Omental fat pad (tissue), 4 donors: ENCODE data around the gene MEN1. TPM values are rescaled to one million over a fixed set of nuclear protein-coding genes. Genes with fewer than 3 reads are reported as not detected.

ENCODE experiments used
- ATAC-seq: fragments of 150-250 bp; one replicate; pipeline ENCODE4 v1.9.1; 2016; ENCODE audit warnings: mild to moderate bottlenecking, moderate library complexity; ENCODE audit not compliant: low FRiP score
- DNase-seq: peaks from one replicate; pipeline ENCODE4 v3.0.0-alpha.2; 2019; ENCODE audit warnings: low spot score
- total RNA-seq, 4 donors: library from RNA; depleted of rRNA; stranded (reverse); fragments of >200 nt; gene quantifications; one replicate each; pipeline ENCODE4 v1.1.0, GENCODE V29; 2016
- TF ChIP-seq, protein P1 (sequence below), 3 donors: fragments of 450-650 bp; IDR thresholded peaks; one replicate each; pipeline ENCODE4 v1.5.1; 2016 to 2017; ENCODE audit warnings: antibody characterized with exemption in 3 of 3, mild to moderate bottlenecking in 3 of 3, moderate library complexity in 2 of 3

Gene MEN1
- total RNA-seq, 4 donors from 2014 or later = 7.3 to 20.2 (median 12.2) TPM

DNA sequence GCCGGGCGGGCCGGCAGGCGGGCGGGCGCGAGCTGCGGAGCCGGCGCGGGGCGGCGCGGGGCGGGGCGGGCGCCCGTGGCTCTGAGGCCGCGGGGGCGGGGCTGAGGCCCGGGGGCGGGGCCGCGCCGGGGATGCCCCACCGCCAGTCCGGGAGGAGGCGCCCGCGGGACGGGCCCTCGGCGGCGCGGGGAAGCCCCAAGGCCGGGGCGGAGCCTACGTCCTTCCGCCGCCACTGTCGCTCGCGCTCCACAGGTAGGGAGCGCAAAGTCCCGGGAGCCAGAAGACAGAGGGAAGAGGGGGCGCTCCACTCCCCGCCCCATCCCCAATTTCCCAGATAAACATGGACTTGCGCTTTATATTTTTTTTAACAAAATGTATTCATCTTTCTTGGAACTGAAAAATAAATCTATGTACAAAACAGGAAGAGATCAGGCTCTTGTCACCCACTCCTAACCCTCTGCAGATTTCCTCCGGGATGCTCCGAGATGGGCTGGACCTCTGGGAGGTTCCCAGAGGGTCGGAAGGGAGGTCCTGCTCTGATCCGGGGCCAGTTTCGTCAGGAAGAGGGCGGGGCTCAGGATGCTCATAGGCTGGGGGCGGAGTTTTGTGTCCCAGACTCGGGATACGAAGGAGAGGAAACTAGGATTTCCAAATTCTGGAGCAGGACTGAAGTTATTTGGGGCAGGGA lies 7.0 kb downstream of the MEN1 start, which contains the start of gene MAP4K2:
Gene MAP4K2, minus strand, starts transcription at position 57 of the 688 bp plus-strand sequence. CDS start 65 bp downstream, outside the sequence.
- ATAC-seq (peak; percentile 87), DNase-seq (peak; percentile 80)
- TF ChIP-seq, protein P1, sequence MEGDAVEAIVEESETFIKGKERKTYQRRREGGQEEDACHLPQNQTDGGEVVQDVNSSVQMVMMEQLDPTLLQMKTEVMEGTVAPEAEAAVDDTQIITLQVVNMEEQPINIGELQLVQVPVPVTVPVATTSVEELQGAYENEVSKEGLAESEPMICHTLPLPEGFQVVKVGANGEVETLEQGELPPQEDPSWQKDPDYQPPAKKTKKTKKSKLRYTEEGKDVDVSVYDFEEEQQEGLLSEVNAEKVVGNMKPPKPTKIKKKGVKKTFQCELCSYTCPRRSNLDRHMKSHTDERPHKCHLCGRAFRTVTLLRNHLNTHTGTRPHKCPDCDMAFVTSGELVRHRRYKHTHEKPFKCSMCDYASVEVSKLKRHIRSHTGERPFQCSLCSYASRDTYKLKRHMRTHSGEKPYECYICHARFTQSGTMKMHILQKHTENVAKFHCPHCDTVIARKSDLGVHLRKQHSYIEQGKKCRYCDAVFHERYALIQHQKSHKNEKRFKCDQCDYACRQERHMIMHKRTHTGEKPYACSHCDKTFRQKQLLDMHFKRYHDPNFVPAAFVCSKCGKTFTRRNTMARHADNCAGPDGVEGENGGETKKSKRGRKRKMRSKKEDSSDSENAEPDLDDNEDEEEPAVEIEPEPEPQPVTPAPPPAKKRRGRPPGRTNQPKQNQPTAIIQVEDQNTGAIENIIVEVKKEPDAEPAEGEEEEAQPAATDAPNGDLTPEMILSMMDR (IDR thresholded peaks at IDR 0.05) = no peak

DNA sequence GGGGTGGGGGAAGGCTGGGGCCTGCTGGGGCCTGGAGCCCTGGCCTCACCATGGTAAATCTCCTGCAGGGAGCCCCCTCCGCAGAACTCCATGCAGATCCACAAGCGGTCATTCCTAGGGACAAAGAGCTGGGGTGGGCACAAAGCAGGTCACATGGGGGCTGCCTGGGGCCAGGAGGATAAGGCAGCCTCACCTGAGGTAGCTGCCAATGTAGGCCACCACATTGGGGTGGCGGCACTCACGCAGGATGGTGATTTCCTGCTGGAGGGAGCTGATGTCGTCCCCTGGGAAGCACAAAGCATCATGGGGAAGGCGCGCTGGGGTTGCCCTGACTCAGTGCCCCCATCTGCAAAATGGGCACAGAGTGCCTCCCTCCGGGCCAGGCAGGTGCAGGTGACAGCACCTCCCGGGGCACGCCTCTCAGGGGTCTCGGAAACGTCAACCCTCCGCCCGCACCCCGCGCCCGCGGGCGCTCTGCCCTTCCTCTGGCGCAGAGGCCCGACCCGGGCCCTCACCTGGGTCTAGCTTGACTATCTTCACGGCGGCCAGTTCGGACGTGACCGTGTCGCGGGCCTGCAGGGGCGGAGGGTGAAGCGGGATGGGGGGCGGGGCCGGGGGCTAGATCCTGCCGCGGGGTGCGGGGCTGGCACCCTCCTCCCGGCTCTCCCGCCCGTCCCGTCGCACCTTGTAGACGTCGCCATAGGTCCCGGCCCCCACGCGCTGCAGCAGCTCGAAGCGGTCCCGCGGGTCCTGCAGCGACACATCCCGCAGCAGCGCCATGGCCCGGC lies 7.8 kb downstream of the MEN1 start:
- ATAC-seq (no peak), DNase-seq (no peak)
- TF ChIP-seq, protein P1 (IDR thresholded peaks at IDR 0.05) = no peak

DNA sequence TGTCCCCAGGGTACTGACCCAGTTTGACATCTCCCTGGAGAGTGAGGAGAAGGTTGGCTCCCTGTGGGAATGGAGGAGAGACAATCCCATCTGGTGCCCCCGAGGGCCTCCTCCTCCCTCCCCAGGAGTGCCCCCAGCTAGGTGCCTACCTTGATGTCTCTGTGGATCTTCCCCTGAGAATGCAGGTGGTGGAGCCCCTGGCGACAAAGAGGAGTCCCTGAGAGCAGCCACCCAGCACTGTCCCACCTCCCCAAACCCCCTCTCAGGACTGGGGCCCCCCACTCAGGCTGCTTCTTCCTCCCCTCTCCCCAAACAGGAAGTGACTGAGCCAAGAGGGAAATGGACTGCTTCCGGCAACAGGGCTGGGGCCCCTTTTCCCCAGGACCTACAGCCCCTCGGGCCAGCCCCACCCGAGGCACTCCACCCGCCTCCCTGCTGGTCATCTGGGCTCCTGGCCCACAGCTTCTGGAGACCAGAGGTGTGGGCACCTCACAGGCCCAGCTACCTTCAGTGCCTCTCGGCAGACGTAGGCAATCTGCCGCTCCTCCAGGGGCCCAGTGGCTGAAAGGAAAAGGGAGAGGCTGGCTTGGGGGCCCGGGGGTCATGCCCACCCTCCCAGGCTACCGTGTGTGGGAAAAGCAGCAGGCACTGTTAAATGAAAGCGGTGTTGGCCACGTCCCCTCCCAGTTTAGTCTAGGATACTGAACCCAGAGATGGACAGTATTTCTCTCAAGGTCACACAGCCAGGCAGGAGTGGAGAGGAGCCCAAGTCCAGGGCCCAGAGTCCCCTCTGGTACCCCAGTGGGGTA lies 8.6 kb downstream of the MEN1 start:
- TF ChIP-seq, protein P1 (IDR thresholded peaks at IDR 0.05) = no peak
- no peak for ATAC-seq
- no peak for DNase-seq

DNA sequence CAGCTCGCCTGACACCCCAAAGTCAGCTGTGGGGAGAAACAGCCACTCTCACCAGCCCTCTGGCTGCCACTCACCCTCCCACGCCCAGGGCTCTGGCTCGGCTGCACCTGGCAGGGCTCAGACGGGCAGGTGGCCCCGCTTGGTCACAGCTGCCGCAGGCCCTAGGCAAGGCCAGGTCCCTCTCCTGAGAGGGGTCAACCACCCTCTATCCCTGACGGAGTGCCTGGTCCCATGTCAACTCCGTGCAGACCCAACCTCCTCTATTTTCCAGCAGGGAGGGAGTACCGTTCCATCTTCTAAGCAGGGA lies 9.2 kb downstream of the MEN1 start:
- no peak for DNase-seq
- ATAC-seq = no peak

GRCh38 chr11:64800303-64801157 lies 9.8 kb downstream of the MEN1 start:
- TF ChIP-seq, protein P1 (IDR thresholded peaks at IDR 0.05) = no peak
- ATAC-seq = no peak
- no peak for DNase-seq

More for the DNA sequence above, 9.2 kb downstream of the MEN1 start:
- TF ChIP-seq, protein P1 (IDR thresholded peaks at IDR 0.05) = no peak

GRCh38 chr11:64799623-64800302 lies 10.6 kb downstream of the MEN1 start:
- TF ChIP-seq, protein P1 (IDR thresholded peaks at IDR 0.05) = no peak
- ATAC-seq (no peak), DNase-seq (no peak)
